ENCODE measurements around the gene CDH23. TPM values are rescaled to one million over a fixed set of nuclear protein-coding genes. Genes with fewer than 3 reads are reported as not detected.

Gene CDH23
- polyA plus RNA-seq, 1 donor: 4.2 TPM

DNA sequence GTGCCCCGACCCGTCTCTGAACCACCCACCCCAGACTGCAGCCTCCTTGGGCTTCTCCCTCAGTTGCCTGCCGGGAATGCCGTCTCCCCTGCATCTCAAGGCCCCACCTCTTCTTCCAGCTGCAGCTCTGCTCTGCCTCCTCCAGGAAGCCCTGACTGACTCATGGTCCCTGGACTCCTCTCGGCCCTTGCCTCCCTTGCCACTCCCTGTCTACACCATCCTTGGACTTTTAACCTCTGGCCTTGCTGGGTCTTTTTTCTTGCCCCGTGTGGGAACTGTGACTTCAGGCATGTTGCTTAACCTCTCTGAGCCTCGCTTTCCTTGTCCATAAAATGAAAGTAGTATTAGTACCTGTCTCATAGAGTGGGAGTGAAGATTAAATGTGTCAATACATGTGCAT lies 266.6 kb downstream of the CDH23 start:
- DNase-seq: no peak

DNA sequence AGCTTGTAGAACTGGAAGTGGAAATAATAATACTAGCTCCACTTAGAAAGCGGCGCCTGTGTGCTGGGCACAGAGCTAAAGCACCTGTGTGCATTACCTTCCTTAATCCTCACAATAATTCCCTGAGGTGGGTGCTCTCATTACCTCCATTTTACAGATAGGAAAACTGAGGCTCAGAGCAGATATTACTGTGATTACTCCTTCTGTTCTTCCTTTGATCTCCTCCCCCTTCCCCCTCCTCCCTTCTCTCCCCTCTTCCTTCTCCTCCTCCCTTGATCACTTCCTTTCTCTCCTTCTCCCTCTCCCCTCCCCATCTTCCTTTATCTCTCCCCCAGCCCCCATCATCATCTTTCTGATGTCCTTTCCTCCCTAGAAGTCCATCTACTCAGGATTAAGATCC lies 267.9 kb downstream of the CDH23 start:
- DNase-seq: no peak

DNA sequence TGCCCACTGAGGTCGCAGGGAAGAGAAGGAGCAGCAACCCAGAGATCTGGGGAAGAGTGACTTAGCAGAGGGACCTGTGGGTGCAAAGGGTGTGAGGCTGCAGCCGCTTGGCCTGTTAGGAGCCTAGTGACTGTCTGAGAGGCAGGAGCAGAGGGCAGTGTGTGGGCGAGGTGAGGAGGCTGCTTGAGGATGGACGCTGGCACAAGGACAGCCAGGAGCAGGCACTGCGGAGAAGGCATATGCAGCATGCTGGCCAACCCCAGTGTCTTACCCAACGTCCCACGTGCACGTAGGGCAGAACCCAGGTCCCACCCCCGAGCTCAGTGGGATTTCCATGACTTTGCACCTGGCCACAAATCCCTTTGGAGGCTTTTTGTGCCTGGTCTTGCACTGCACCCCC lies 268.7 kb downstream of the CDH23 start:
- no peak for DNase-seq

GRCh38 chr10:71666639-71667386 lies 270.1 kb downstream of the CDH23 start:
- no peak for DNase-seq

DNA sequence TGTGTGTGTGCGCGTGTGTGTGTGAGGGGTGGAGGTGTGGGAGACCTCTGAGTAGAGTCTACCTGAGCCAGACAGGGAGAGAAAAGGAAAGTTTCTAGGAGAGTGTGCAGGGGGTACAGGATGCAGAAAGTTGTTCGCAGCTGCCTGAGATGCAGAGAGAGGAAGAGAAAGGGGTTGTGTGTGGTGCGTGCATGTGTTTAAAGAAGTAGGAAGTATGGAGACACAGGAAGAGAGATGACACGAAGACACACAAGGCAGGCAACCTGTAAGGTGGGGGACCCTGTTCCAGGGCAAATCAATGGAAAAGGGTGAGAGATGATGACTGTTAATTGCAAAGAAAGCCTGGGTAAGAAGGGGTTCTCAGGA lies 270.6 kb downstream of the CDH23 start:
- DNase-seq: no peak

DNA sequence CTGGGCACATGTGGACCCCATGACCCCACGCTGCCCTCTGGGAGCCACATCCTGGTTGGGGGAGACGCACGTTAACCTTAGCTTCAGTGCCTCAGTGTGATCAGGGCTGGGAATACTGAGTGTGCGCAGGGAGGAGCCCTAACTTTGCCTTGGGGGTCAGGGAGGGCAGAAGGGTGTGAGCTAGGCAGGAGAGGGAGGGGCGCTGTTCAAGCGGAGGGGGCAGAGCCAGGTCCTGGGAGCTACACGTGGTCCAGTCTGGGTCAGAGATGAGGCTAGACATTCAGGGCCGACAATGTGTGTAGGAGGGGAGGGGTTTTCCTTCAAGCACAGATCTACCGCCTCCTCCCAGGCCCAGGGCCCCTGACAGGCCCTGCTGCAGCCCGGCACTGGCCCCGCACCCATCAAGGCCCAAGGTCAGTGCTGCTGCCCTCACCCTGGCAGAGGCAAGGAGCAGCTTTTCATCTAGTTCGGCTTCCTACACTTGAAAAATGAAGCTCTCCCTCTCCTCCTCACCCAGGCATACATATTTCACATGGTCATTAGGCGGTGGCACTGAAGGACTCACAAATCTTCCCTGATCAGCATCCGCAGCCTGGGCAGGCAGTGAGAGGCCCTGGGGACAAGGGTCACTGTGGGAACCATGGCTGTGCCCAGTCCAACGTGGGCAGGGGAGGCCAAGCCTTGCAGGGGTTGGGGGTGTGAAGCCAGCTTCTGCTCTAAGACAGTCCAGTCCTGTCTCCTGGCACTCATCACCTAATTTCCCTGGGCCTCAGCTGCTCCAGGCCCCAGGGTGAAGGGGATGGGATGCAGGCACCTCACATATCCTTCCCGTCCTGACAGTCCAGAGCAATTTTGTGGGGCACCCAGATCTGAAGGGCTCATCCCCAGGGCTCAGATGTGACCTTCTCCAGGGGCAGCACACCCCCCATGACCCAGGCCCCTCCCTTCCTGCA lies 275.6 kb downstream of the CDH23 start:
- no peak for DNase-seq

- no peak for DNase-seq
Observed at GRCh38 chr10:71675295-71675970, 278.7 kb downstream of the CDH23 start.

DNA sequence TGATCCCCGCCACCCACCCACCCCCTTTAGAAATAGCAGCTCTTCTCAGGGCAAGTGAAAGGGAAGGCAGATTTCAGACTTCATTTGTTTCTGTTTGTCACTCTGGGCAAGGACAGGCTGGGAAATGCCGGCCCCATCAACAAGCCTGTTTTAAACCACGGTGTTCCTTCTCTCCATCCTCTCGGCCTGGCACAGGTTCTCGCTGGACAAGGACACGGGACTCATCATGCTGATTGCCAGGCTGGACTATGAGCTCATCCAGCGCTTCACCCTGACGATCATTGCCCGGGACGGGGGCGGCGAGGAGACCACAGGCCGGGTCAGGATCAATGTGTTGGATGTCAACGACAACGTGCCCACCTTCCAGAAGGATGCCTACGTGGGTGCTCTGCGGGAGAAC lies 280.5 kb downstream of the CDH23 start:
- DNase-seq: no peak

DNA sequence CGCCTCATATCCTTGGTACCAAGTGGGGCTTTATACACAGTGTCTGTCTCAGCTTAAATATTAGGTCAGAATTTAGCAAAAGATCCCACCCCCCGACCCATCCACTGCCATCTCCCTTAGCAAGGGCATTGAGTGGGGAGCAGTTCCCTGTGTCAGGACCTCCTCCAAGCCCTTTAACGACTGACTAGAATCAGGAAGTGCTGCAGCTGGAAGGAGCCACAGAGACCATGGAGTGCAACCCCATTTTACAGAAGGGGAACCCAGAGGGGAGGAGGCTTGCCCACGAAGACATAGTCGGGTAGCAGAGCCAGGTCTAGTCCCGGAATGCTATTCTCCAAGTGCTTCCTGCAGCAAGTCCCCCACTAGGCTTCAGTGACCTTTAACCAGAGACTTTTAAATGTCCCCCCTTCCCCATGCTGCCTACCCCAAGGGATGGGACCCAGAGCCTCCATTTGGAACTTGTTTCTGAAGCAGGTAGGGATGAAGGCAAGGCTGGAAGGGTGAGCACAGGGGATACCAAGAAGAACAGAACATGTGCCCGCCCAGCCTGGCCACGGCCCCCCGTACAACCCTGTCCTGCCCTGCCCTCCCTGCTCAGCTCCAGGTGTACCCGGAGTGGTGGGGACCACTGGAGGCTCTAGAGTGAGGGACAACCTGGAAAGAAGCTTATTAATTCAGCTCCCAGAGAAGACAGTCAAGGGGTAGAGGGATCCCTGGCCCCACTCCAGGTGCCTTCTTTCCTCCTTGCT lies 281.5 kb downstream of the CDH23 start:
- no peak for DNase-seq

- DNase-seq: no peak
Observed at GRCh38 chr10:71679425-71679824, 282.7 kb downstream of the CDH23 start.

DNA sequence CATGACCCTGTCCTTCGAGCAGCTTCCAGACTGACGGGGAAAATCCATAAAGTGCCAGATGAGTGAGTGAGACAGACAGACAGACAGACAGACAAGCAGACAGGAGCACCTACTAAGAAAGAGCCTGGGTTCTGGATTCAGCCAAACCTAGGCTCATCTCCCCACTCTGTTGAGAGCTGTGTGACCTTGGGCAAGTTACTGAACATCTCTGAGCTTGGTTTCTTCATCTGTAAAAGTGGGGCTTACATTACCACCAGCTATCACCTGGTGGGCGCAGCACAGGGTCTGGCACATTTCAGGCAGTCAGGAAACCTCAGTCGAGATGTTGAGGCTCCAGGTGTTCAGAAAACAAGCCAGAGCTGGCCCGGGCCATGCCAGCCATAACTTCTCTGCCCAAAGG lies 285.3 kb downstream of the CDH23 start:
- no peak for DNase-seq

GRCh38 chr10:71683301-71683700 lies 286.6 kb downstream of the CDH23 start:
- DNase-seq: no peak

DNA sequence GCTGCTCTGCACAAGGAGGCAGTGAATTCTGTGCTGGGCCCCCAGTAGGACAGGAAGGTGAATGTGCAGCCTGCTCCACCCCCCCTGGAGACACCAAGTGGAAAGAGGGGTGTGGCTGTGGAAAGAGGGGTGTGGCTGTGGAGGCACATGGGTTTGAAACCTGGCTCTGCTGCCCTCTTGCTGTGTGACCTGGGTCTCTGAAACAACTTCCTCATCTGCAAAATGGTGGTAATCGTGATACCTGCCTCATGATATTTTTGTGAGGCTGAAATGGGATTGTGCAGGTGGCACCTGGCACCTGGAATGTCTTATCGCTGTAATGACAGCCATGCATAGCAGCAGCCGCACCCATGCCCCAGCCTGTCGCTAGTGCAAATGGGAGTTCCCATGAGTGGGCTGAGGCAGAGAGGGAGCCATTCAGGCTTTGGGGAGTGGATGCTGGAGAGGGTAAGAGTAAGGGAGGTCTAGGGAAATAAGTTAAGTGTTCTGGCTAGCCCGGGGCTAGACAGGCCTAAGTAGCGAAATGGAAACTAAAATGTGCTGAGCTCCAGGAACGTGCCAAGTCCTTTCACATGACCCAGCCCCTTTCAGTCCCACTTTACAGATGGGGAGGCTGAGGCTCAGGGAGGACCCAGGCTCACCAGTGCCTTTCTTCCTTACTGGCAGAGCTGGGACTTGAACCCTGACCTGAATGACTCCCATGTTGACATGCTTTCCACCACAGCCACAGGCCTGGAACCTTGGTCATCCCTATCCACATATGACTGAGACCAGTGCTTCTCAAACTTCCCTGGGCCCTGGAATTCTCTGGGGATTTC lies 287.8 kb downstream of the CDH23 start:
- no peak for DNase-seq

GRCh38 chr10:71685554-71686232 lies 289.0 kb downstream of the CDH23 start:
- DNase-seq: no peak

GRCh38 chr10:71687077-71687476 lies 290.4 kb downstream of the CDH23 start:
- DNase-seq: no peak

GRCh38 chr10:71687480-71687879 lies 290.8 kb downstream of the CDH23 start:
- DNase-seq: no peak

DNA sequence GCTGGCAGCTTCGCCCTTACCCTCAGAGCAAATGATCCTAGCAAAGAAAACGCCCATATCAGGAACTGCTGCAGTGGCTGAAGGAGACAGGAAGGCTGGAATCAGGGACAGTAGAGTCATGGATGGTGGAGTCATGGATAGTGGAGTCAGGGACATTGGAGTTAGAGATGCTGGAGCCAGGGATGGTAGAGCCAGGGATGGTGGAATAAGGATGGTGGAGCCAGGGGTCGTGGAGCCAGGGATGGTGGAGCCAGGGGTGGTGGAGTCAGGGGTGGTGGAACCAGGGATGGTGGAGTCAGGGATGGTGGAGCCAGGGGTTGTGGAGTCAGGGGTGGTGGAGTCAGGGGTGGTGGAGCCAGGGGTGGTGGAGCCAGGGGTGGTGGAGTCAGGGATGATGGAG lies 291.5 kb downstream of the CDH23 start:
- DNase-seq: no peak

GRCh38 chr10:71690094-71690720 lies 293.5 kb downstream of the CDH23 start:
- no peak for DNase-seq

DNA sequence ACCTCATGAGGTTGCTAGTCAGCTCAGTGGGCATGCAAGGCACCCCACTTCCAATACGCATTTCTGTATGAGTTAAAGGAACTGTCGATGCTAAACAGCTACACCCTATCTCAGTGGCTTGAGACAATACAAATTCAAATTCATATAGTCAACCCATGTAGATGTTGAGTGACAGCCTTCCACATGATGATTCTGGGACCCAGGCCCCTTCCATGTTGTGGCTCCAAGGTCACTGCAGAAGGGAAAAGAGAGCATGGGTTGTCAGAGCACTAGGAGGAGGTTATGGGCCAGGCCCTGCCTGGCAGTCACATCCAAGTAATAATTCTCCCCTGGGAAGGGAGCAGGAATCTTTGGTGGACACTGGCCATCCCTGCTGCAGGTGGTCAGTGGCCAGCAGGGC lies 294.7 kb downstream of the CDH23 start:
- no peak for DNase-seq

DNA sequence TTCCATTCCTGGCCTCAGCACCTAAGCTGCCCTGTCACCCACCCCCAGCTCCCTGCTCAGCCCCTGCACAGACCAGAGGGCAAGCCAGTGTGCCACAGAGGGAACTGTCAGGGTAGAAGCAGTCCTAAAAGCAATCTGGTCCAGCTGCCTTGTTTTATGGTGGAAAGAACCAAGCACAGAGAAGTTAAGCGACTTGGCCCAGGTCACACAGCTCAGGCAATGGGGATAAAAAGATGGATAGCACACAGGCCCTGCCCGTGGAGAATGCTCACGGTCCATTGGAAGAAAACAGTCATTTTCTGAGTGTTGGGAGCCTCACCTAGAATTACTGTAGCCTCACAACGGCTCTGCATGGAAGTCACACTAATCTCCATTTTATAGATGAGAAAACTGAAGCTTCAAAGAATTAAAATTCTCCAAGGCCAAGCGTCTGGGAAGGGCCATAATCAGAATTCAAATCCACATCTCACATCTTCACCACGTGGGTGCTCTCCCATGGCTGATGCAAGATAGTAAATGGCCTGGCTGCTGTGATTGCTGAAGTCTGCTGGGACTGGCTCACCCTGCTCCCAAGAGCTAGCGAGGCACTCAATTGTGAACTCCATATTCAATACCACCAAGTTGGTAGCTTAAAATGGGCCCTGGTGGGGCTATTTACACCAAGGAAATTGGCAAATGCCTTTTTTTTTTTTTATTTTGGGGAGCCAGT lies 296.0 kb downstream of the CDH23 start:
- DNase-seq: no peak

All from hindlimb muscle (tissue), 1 donor.